Measurements from ENCODE around the gene FIBP. TPM values are rescaled to one million over a fixed set of nuclear protein-coding genes. Genes with fewer than 3 reads are reported as not detected.

The FIBP gene
- total and polyA plus RNA-seq, 2 donors (not counting 3 experiments of a cell fraction or from before 2014, with no cell fraction given) = 105 to 162 TPM

DNA sequence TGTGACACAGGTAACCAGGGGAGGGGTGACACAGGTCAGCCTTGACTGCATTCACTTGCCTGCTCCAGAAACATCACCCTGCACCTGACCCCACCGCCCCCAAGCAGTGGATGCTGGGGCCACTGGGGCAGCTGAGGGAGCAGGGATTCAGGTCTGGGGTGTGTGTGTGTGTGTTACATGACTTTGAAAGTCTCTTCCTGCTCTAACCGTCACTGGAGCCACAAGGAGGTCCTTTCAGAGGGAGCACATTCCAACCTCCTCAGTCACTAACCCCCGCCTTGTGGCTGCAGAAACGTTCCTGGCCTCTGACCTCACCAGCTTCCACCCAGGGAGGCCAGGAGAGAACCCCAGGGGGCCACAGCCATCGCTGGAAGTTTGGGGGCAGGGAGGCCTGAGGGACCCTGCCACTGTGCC, 14.8 kb upstream of the FIBP start:
- no peaks in the 10 kb centered on the region for H4K20me1 ChIP-seq (replicated peaks; ENCODE audit: control insufficient read depth, extremely low read depth, insufficient read depth, low read length)
- H3K9ac ChIP-seq (replicated peaks; ENCODE audit: extremely low read depth, insufficient read depth, low read length) = no peak overlapping the region
- ChIA-PET CTCF (interaction anchor here (1.1 to 2.3 kb wide), 3 partner anchors 13 to 43 kb away, joined by 3 to 5 read pairs (median 5); partner anchors contain the start of gene MUS81), POLR2A (no interaction called here)
- peak overlapping the region; percentile 25 for H3K4me2 ChIP-seq (ENCODE audit: insufficient read depth, low read length)
- no TSS peak for BruUV-seq (replicated peaks)
- peaks cover 19% of the 10 kb centered on the region for H3K79me2 ChIP-seq (ENCODE audit: control insufficient read depth, insufficient read depth, low read length)
- intact Hi-C loops (cut with micrococcal nuclease) = no loop called here
- no peaks in the 10 kb centered on the region for H3K27me3 ChIP-seq (ENCODE audit: control insufficient read depth in 2 of 2, insufficient read depth in 2 of 2, low read length in 2 of 2)
- DNase-seq (ENCODE audit: low read depth, low spot score) (no peak), FAIRE-seq (peak; percentile 66)
- TF ChIP-seq POLR2AphosphoS5 (IDR thresholded peaks at IDR 0.05; ENCODE audit: insufficient read depth, low read depth, low read length) (peak; percentile 35), POLR2A (IDR thresholded peaks at IDR 0.05; ENCODE audit: low read depth, low read length) (no peak), FOS (IDR thresholded peaks at IDR 0.05; ENCODE audit: borderline replicate concordance, insufficient read depth, low read length) (peak; percentile 57)
- peak overlapping the region; percentile 52 for H2AFZ ChIP-seq (ENCODE audit: low read depth, low read length)
- no peaks in the 10 kb centered on the region for H3K36me3 ChIP-seq (ENCODE audit: control insufficient read depth in 2 of 2, extremely low read depth in 1 of 2, insufficient read depth in 2 of 2, low read length in 2 of 2)
- dilution Hi-C loops (cut with MboI; ENCODE audit: extremely low pct_ligation_motif_present, low sequenced_read_pairs) = no loop called here
- H3K9me3 ChIP-seq (replicated peaks; ENCODE audit: control insufficient read depth, insufficient read depth, low read length) = no peaks in the 10 kb centered on the region
- no peak overlapping the region for H3K4me3 ChIP-seq (replicated peaks in 1 of 3; ENCODE audit: insufficient read depth in 1 of 3, low read depth in 1 of 3, low read length in 3 of 3)
- H3K9me1 ChIP-seq (replicated peaks; ENCODE audit: control insufficient read depth, extremely low read depth, insufficient read depth, low read length) = no peaks in the 10 kb centered on the region
- peak overlapping the region; percentile 30 for H3K27ac ChIP-seq (ENCODE audit: insufficient read depth, low read depth, low read length)
- peaks cover 15% of the 10 kb centered on the region for H3K4me1 ChIP-seq (ENCODE audit: control insufficient read depth, extremely low read depth, insufficient read depth, low read length)

DNA sequence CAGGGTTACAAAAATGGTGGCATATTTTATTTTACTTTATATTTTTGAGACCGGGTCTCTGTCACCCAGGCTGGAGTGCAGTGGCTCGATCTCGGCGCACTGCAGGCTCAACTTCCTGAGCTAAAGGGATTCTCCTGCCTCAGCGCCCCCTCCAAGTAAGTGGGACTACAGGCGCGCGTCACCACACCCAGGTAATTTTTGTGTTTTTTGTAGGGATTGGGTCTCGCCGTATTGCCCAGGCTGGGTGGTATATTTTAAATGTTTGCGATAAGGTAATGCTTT, 12.6 kb upstream of the FIBP start:
- TF ChIP-seq FOS (IDR thresholded peaks at IDR 0.05; ENCODE audit: borderline replicate concordance, insufficient read depth, low read length) = no peak
- no peak for TF ChIP-seq POLR2A (IDR thresholded peaks at IDR 0.05; ENCODE audit: low read depth, low read length)
- TF ChIP-seq, protein P1, sequence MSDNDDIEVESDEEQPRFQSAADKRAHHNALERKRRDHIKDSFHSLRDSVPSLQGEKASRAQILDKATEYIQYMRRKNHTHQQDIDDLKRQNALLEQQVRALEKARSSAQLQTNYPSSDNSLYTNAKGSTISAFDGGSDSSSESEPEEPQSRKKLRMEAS (IDR thresholded peaks at IDR 0.05; ENCODE audit: insufficient read depth, insufficient read length) = no peak
- TF ChIP-seq MYC (IDR thresholded peaks at IDR 0.05; ENCODE audit: low read depth, low read length) = no peak
- H3K4me2 ChIP-seq (ENCODE audit: insufficient read depth, low read length) = peak overlapping the region; percentile 56
- POLR2A ChIA-PET = interaction anchor here (0.8 to 4.2 kb wide), 7 partner anchors 10 to 17 kb away, joined by 4 to 29 read pairs (median 6); partner anchors contain the start of genes CCDC85B and FIBP
- peak overlapping the region; percentile 50 for H3K27ac ChIP-seq (ENCODE audit: insufficient read depth, low read depth, low read length)
- no peak for DNase-seq (ENCODE audit: low read depth, low spot score)
- FAIRE-seq = no peak
- peaks cover 41% of the 10 kb centered on the region for H3K79me2 ChIP-seq (ENCODE audit: control insufficient read depth, insufficient read depth, low read length)
- H2AFZ ChIP-seq (ENCODE audit: low read depth, low read length) = no peak overlapping the region
- no peaks in the 10 kb centered on the region for H3K9me1 ChIP-seq (replicated peaks; ENCODE audit: control insufficient read depth, extremely low read depth, insufficient read depth, low read length)
- dilution Hi-C loops (cut with MboI; ENCODE audit: extremely low pct_ligation_motif_present, low sequenced_read_pairs) = no loop called here
- CTCF ChIA-PET = interaction anchor here (1.0 to 6.2 kb wide), 4 partner anchors 11 to 16 kb away, joined by 4 to 69 read pairs (median 15); partner anchors contain the start of genes CCDC85B and FIBP
- H3K4me3 ChIP-seq (replicated peaks in 1 of 3; ENCODE audit: insufficient read depth in 1 of 3, low read depth in 1 of 3, low read length in 3 of 3) = no peak overlapping the region
- H3K4me1 ChIP-seq (ENCODE audit: control insufficient read depth, extremely low read depth, insufficient read depth, low read length) = peaks cover 34% of the 10 kb centered on the region
- peaks cover 1 to 2% of the 10 kb centered on the region in 2 experiments for H3K36me3 ChIP-seq (ENCODE audit: control insufficient read depth in 2 of 2, extremely low read depth in 1 of 2, insufficient read depth in 2 of 2, low read length in 2 of 2)
- no TSS peak for BruUV-seq (replicated peaks)
- intact Hi-C loops (cut with micrococcal nuclease) = loop anchor here (1.0 kb wide), 1 partner anchor 14 kb away; no protein-coding TSS in a partner anchor
- no peaks in the 10 kb centered on the region for H4K20me1 ChIP-seq (replicated peaks; ENCODE audit: control insufficient read depth, extremely low read depth, insufficient read depth, low read length)
- H3K27me3 ChIP-seq (ENCODE audit: control insufficient read depth in 2 of 2, insufficient read depth in 2 of 2, low read length in 2 of 2) = no peaks in the 10 kb centered on the region
- H3K9ac ChIP-seq (replicated peaks; ENCODE audit: extremely low read depth, insufficient read depth, low read length) = peak overlapping the region; percentile 48
- H3K9me3 ChIP-seq (replicated peaks; ENCODE audit: control insufficient read depth, insufficient read depth, low read length) = no peaks in the 10 kb centered on the region
